ENCODE data around the gene TXNDC11.

Gene TXNDC11

GRCh38 chr16:11687601-11688519 is 54.8 kb downstream of the TXNDC11 start:
- DNase-seq: no peak

- no peak for DNase-seq
These were observed 55.8 kb downstream of the TXNDC11 start for GRCh38 chr16:11686713-11687380.

GRCh38 chr16:11685844-11686618 is 56.6 kb downstream of the TXNDC11 start:
- DNase-seq: no peak

GRCh38 chr16:11684231-11685025 is 58.2 kb downstream of the TXNDC11 start:
- DNase-seq: no peak

- DNase-seq: no peak
These were observed 59.5 kb downstream of the TXNDC11 start for GRCh38 chr16:11683145-11683544.

- no peak for DNase-seq
These were observed 60.0 kb downstream of the TXNDC11 start for GRCh38 chr16:11682655-11683096.

GRCh38 chr16:11681976-11682654 is 60.5 kb downstream of the TXNDC11 start:
- no peak for DNase-seq

GRCh38 chr16:11681556-11681955 is 61.1 kb downstream of the TXNDC11 start:
- DNase-seq: no peak

GRCh38 chr16:11679941-11680911 is 62.4 kb downstream of the TXNDC11 start:
- DNase-seq: no peak

GRCh38 chr16:11679250-11679649 is 63.4 kb downstream of the TXNDC11 start:
- no peak for DNase-seq

GRCh38 chr16:11677959-11678881 is 64.4 kb downstream of the TXNDC11 start:
- DNase-seq: no peak

- no peak for DNase-seq
These were observed 65.2 kb downstream of the TXNDC11 start for GRCh38 chr16:11677451-11677951.

GRCh38 chr16:11676799-11677198 is 65.9 kb downstream of the TXNDC11 start:
- no peak for DNase-seq

- no peak for DNase-seq
These were observed 66.8 kb downstream of the TXNDC11 start for GRCh38 chr16:11675561-11676511.

- DNase-seq: no peak
These were observed 67.7 kb downstream of the TXNDC11 start for GRCh38 chr16:11674818-11675560.

- no peak for DNase-seq
These were observed 68.4 kb downstream of the TXNDC11 start for GRCh38 chr16:11674001-11674817.
